Inferior parietal cortex (tissue), 1 donor: ENCODE data around the gene BBLN.
"Not testable (repeated sequence)": the region's sequence is repeated elsewhere in the genome, so short reads cannot be mapped to it uniquely, and the experiment has no call there.

Experiments
- DNase-seq: peaks from one replicate; pipeline ENCODE4 v3.0.0-alpha.2; 2016; ENCODE audit errors: extremely low spot score

The BBLN gene, protein sequence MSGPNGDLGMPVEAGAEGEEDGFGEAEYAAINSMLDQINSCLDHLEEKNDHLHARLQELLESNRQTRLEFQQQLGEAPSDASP

DNA sequence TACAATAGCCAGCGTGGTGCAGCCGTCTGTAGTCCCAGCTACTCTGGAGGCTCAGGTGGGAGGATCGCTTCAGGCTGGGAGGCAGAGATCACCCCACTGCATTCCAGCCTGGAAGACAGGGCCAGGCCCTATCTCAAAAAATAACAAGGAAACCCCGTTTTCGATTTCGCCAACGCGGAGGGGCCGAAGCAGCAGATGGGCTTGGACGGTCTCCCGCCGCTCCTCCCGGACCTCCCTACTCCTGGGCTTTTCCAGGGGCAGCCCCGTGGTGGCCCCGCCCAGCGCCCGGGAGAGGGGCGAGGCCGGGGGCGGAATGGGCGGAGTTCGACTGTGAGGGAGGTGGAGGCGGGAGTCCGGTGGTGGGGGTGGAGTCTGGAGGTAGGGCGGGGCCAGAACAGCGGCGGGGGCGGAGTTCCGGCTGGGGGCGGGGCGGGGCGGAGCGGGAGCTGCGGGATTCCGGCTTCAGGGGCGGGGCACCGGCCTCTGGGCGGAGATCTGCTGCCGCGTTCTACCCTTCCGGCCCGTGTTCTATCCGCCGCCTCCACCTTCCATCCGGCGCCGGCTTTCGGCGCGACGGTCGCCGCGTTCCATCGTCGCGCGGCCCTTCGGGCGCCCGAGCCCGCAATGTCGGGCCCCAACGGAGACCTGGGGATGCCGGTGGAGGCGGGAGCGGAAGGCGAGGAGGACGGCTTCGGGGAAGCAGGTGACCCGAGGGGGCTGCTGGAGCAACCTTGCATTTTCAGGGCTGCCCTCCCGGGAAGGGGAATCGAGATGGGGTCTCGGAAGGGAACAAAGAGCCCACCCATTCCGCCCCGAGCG is at the start of gene BBLN:
BBLN (plus strand) TSS at position 482 of the 819 bp plus-strand sequence; CDS start at position 625, 143 bp downstream.
- peak; percentile 87 for DNase-seq

DNA sequence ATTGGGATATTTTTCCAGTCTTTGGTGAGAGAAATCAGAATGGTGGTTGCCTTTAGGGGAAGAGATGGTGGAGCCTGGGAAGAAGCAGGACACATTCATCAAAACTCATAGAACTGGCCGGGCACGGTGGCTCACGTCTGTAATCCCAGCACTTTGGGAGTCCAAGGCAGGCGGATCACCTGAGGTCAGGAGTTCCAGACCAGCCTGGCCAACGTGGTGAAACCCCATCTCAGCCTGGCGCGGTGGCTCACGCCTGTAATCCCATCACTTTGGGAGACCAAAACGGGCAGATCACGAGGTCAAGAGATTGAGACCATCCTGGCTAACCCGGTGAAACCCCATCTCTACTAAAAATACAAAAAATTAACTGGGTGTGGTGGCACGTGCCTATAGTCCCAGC is 48.3 kb upstream of the BBLN start:
- not testable (repeated sequence) for DNase-seq

DNA sequence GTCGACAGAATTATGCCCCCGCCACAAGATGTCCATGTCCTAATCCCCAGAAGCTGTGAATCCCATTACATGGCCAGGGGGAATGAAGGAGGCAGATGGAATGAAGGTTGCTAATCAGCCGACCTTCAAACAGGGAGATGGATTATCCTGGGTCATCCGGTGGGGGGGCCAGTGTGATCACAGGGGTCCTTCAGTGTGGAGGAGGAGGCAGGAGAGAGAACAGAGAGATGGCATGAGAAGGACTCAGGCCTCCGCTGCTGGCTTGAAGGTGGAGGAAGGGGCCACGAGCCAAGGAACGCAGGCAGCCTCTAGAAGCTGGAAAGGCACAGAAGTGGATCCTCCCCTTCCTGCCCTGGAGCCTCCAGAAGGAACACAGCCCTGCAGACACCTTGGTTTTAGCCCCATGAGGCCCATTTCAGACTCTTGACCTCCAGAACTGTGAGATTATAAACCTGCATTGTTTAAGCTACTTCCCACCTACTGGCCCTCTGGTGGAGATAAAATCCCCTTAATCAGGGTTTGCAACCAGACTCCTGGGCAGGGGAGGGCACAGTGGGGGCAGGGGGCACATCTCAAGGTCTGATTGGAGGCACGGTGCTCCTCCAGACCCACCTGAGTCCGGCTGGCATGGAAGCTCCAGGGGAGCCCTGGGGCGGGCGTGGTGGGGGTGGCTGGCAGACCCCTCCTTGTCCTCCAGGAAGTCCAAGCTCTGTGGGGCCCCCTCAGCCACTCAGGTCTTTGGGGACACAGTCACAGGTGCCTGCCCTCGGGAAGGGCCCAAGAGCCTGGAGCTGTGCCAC is 46.3 kb upstream of the BBLN start:
- DNase-seq: no peak

DNA sequence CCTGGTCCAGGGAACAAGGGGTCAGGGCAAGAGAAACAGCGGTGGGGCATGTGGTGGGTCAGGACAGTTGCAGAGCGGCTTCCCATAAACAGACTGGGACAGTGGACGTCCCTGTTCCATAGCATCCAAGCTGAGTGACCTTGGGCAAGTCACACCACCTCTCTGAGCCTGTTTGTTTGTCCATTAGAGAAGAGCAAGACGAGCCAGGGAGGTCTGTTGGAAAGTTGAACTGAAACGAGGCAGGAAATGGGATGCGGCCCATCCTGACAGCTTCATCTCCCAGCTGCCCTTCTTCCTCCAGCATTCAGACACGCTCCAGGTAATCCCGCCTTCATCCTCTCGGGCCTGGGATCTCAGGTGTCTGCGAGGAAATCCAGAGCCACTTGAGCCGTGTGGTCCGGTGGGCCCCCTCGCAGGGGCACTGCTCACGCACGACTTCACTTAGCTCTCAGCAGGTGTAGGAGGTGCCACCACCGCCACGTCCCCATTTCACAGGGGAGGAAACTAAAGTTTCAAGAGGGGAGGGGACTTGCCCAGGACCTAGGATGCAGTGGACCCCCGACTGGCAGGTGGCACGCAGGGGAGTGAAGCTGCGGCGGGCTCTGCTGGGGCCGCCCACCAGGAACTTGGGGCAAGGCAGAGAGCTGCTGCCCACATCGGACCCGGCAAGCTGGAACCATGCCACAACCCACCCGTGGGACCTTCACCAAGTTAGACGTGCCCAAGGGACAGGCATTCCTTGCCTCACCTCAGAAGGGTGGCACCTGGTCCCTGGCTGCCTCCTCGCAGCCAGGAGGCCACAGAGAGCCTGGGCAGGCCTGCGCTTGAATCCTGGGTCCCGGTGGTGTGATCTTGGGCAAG is 45.5 kb upstream of the BBLN start:
- DNase-seq: no peak

DNA sequence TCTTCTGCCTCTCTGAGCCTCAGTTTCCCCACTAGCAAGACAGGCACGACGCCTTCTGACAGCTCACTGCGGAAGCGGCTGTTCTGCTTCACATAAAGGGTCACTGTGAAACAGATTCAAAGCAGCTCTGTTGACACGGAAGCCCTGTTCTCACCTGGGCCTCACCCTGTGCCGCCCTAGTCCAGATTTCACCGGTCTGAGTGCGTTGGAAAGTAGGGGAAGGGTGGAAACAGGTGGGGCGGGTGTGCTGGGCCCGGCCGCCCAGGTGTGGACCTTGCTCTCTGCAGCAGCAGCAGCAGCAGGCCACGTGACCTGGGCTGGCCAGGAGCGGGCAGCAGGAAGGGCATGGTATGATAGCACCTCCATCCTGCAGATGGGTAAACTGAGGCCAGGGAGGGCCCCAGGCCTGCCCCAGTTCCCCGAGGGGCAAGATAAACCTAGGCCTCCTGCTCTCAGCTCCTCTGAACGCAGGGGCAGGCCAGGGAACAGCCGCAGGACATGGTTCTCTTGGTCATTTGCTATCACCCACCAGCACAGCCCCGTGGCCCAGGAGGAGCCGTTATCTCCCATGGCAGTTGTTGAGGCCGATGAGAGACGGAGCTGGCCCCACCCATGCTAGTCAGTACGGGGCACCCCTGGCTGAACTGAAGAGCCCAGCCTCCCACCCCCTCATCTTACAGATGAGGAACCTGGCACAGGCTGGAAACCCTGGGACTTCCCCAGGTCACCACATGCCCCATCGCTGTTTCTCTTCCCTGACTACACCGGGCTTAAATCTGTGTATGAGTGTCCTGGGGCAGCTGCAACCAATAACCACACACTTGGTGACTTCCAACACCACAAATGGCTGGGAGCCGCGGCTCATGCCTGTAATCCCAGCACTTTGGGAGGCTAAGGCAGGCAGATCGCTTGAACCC is 44.6 kb upstream of the BBLN start:
- no peak for DNase-seq

DNA sequence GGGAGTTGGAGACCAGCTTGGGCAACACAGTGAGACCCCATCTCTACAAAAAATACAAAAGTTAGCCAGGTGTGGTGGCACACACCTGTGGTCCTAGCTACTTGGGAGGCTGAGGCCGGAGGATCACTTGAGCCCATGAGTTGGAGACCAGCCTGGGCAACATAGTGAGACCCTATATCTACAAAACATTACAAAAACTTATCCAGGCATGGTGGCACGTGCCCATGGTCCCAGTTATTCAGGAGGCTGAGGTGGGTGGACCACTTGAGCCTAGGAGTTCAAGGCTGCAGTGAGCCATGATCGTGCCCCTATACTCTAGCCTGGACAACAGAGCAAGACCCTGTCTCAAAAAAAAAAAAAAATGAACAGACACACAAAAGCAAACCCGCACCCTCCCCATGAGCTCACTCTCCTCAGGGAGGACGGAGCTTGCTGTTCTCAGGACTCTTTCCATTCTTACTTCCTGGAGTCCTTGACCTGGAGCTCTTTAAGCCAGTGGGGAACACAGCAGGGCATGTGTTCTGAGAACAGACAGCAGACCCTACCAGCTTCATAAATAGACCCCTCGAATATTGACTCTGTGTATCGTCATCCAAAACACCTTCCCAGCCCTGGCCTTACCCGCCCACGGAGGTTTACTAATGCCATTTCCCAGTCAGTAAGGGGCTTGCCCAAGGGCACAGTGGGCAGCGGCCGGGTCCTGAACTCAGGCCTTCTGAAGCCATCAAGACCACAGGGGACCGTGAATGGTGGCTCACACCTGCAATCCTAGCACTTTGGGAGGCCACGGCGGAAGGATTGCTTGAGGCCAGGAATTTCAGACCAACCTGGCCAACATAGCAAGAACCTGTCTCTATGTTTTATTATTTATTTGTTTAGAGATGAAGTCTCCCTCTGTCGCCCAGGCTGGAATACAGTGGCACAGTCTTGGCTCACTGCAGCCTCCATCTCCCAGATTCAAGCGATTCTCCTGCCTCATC is 43.7 kb upstream of the BBLN start:
- no peak for DNase-seq

DNA sequence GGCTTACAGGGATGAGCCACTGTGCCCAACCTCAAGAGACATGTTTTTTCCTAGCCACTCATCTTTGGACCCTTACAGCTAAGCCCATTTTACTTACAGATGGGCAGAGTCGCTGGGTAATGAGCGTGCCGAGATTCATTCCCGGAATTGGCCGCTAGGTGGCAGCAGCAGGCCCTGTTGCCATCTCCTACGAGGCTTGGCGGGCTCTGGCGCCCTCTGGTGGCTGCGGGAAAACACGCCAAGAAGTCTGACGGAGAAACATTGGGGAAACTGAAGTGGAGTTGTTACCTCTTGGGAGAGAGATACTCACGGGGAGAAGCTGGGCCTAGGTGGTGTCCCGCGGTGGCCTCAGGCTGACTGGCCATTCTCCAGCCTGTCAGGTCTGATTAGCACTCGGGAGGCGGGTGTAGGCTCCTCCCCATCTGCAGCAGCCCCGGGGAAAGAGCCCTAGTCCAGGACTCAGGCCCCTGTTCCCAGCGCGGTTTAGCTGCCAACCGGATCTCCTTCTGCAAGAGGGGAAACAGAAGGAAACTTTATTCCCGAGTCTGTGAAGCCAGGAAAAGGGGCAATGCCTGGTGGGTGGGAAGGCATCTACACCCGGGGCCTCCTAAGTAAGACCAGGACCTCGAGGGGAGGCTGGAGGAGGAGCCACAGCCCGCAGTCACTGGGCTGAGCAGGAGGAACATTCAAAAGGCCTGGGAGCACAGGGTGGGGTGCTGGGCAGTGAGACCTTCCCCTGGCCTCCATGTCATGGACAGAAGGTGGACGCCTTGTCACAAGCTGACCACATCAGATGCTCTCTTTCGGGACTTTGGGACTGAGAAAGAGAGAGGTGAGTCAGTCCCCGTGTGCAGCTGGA is 42.2 kb upstream of the BBLN start:
- peak; percentile 96 for DNase-seq

DNA sequence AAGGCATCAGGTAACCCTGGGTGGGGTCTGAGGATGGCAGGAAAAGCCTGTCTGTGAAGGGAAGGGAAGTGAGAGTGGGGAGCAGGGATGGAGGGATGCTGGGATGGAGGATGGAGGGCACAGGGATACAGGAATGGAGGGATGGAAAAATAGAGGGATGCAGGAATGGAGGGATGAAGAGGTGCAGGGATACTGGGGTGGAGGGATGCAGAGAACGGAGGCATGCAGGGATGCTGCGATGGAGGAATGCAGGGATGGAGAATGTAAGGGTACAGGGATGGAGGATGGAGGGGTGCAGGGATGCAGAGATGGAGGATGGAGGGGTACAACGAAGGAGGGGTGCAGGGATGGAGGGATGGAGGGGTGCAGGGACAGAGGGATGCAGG is 41.6 kb upstream of the BBLN start:
- no peak for DNase-seq

DNA sequence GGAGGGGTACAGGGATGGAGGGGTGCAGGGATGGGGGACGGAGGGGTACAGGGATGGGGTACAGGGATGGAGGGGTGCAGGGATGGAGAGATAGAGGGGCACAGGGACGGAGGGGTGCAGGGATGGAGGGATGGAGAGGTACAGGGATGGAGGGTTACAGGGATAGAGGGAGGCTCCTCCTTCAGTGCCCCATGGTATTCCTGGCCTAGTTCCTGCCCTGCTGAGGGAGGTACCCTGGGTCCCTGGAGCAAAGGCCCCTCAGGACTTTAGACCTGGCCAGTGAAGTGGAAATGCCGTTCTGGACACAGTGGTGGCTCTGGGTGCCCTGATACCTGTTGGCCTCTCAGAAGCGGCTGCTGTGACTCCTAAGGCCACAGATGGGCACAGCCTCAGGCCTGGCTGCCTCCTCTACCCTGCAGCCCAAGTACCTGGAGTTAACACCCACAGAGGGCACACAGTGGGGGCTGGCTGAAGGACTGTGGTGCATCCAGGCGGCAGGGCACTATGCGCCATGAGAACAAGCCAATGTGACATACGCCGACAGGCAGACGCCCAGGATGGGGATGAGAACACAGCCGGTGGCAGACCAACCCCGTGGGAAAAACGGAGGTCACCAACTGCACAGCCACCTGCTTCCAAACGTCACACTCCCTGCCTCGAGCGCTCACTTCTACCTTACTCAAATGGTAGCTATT is 40.9 kb upstream of the BBLN start:
- DNase-seq: no peak

DNA sequence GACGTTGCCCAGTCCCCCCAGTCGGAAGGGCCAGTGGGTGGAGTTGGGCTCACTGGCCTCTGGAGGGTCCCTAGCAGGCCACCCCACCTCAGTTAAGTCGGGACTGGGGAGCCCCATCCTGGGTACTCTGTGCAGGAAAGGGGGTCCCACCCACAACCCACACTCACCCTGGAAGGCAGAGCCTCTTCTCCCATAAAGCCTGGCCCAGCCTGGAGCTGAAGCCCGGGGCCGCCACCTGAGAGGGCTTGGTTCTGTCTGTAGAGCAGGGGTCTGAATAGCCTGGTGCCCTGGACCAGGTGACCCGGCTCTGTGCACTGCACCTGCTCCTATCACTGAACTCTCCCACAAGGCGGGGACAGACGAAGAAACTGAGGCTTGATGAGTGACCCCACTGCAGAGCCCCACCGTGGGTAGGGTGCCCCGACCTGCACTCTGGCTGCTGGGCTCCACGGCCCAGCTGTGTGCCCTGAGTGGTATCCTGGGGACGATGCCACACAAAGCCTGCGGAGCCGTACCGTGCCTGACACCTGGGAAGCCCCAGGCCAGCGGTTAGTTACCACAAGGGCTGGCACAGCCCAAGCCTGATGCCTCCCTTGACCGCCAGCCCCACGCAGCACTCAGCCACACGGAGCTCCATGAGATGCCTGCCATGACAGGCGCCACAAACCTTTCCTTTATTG is 39.9 kb upstream of the BBLN start:
- DNase-seq: no peak

DNA sequence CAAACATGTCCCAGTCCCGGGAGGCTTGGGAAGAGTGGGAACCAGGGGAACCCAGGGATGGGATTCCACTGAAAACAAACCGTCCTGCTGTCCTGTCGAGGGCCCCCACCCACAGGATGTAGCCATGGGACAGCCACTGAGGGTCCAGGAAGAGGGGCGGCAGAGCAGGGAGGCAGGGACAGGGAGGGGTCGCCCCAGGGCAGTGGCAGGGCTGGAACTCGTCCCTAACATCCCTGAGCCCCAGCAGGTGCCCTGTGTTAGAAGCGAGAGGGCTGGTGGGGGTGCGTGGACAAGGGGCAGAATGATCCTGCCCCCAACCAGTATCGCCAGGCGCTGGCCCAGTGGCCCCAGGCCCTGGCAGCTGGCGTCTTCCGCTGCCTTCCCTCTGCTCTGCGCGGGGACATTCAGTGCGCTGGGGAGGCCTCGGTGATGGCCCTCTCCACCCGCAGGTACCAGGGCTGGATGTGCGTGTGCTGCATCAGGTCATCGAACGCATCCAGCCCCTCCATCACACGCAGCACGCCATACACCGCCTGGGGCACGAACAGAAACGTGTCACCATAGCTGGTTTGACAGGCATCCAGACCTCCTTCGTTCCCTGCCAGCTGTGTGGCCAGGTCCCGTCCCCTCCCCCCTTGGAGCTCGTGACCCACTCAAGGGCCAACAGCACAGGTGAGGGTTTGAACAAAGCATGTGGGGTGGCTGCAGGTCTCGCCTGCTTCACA is 39.2 kb upstream of the BBLN start:
- no peak for DNase-seq

DNA sequence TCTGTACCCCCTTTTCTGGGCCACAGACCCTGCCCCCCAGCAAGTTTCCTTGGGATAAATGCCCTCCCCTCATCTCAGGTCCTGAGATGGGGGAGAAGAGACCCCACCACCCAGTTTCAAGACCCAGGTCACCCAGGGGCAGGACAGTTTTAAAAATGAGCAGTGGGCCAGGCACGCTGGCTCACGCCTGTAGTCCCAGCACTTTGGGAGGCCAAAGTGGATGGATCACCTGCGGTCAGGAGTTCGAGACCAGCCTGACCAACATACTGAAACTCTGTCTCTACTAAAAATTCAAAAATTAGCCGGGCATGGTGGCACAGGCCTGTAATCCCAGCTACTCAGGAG is 38.6 kb upstream of the BBLN start:
- DNase-seq: no peak

DNA sequence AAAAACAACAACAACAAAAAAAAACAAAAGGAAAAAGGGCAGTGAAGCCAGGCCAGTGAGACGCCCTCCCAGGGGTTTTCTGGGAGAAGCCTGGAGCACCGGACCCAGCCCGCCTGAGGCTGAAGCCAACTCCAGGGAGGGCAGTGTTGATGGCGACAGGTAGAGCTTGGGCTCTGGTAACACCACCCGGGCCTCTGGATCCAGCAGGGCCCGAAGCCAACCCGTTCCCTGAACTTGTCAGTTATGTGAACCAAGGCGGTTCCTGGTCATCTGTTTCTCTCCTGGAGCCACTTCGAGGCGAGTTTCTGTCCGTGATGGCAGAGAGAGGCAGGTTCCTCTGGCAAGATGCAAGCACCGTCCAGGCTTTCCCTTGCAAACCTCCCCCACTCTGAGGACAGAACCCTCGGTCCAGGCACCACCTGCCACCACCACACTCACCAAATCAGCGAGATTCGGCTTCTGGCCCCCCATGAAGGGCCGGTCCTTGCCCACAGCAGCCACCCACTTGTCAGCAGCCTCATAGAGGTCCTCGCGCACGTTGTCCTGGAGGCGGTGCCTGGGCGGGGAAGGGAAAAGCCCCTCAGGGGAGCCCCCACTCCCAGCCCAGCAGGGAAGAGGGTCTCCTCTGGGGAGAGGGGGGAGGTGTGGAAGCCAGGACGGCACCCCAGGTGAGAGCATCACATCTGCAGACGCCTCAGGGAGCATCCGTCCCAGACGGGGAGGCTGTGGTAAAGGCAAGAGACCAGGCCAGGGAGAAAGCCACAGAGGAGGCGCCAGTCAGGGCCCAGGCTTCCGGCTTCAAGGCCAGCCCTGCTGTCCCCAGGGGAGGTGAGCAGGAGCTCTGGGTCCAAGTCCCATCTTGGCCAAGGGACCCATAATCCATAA is 37.9 kb upstream of the BBLN start:
- no peak for DNase-seq

DNA sequence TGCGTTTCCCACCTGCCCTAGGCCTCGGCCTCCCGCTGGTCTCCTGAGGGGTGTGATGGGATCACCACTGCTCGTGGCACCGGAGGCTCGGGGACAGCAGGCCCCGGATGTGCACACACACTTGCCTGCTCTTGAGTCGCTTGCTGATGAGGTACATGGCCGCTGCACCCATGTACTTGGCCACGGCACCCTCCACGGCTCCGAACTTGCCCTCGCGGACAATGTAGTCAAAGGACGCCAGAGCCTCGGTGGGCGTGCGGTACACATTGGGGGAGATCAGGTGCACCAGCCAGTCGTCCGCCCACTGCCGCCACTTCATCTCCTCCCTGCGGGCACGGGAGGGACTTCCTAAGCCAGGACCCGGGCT is 37.3 kb upstream of the BBLN start:
- DNase-seq: no peak

DNA sequence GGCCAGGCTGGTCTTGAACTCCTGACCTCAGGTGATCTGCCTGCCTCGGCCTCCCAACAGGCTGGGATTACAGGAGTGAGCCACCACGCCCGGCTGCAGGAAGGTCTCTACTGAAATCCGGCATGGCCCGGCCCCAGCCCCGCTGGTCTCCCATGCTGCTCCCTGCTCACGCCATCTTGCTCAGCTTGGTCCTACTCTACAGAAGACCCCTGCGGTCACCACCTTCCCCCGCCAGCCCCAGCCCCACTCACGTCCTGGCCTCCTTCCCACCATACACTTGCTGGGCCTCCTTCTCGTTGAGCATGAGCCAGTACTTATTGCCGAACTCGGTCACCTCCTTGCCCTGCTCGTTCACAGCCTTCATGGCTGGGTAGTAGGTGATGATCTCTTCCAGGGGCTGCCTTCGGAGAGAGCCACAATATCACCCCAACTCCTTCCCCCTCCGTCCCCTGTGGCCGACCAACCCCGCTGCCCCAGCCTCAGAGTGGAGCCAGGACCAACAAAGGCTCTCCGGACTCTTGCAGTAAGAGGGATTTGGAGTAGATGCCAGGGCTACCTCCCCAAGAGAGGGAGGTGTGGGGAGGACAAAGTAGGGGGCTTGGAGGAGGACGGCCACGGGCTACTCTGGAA is 36.5 kb upstream of the BBLN start:
- DNase-seq: no peak

DNA sequence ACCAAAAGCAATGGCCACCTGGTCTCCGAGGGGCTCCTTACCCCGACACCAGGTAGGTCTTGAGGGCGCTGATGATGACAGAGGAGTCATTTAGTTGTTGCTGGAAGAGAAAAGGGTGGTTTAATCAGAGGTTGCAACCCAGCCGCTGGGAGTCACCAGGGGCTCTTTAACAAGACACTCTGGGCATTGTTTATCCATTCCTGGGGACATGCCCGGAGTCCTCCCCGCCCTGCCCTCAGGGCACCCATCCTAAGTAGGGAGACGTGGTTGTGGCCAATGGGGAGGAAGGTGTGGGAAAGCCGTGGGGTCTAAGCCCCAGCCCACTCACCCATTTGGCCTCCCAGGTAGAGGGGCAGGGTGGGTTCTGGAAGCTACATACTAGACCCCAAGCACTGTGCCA is 35.6 kb upstream of the BBLN start:
- DNase-seq: no peak
